HEK293T (cell line): ENCODE measurements around the gene GDF11.

ENCODE experiments used
- FOXA1 ChIP-seq: fragments of 450-650 bp; IDR thresholded peaks from 2 replicates; pipeline ENCODE4 v1.6.1; 2016; ENCODE audit warnings: mild to moderate bottlenecking
- FOXM1 ChIP-seq: fragments of 450-650 bp; IDR thresholded peaks from 2 replicates; pipeline ENCODE4 v1.6.1; 2017; ENCODE audit warnings: mild to moderate bottlenecking, borderline replicate concordance
- PKNOX1 ChIP-seq: fragments of 450-650 bp; IDR thresholded peaks from 2 replicates; pipeline ENCODE4 v1.6.1; 2016
- SUZ12 ChIP-seq: fragments of 450-650 bp; IDR thresholded peaks from 2 replicates; pipeline ENCODE4 v1.6.1; 2016; ENCODE audit warnings: mild to moderate bottlenecking

- TF ChIP-seq PKNOX1, result no peak
- TF ChIP-seq FOXM1, result no peak
- no peak for TF ChIP-seq FOXA1
- TF ChIP-seq SUZ12, result no peak
These were observed 39.6 kb upstream of the GDF11 start for GRCh38 chr12:55703288-55703687.
